H1 (cell line): ENCODE measurements around the gene KCNH4.

Experiments used
- BRCA1 ChIP-seq: IDR thresholded peaks from 2 replicates; pipeline ENCODE4 v1.6.1; 2012; ENCODE audit warnings: low read depth, low read length, improper control_type of control experiment
- CTBP2 ChIP-seq: IDR thresholded peaks from 2 replicates; pipeline ENCODE4 v1.7.0; 2011; ENCODE audit warnings: borderline replicate concordance, mild to moderate bottlenecking, moderate library complexity, mixed read lengths, low read length; ENCODE audit not compliant: insufficient read depth, insufficient read length
- MAFK ChIP-seq: IDR thresholded peaks from 2 replicates; pipeline ENCODE4 v1.6.1; 2012; ENCODE audit warnings: low read depth, mild to moderate bottlenecking, improper control_type of control experiment, low read length
- POLR2A ChIP-seq, 2 experiments: IDR thresholded peaks; 1 replicate in 1 of 2; 2 replicates in 1 of 2; pipeline ENCODE4 v1.6.1; 2011; ENCODE audit warnings: low read depth in 2 of 2, low read length in 2 of 2, mild to moderate bottlenecking in 2 of 2; ENCODE audit errors: control extremely low read depth in 1 of 2
- POLR2AphosphoS5 ChIP-seq: IDR thresholded peaks from 2 replicates; pipeline ENCODE4 v1.6.1; 2011; ENCODE audit warnings: low read depth, low read length
- RNF2 ChIP-seq: fragments of 200-900, 300-1000 bp; sonication (generic); IDR thresholded peaks from 2 replicates; pipeline ENCODE4 v1.7.1; 2016; ENCODE audit warnings: borderline replicate concordance, low read depth, mild to moderate bottlenecking, antibody characterized with exemption, low read length; ENCODE audit not compliant: poor library complexity, severe bottlenecking; ENCODE audit errors: missing control alignments
- SP1 ChIP-seq: IDR thresholded peaks from 2 replicates; pipeline ENCODE4 v1.6.1; 2011; ENCODE audit warnings: low read depth, low read length
- TCF12 ChIP-seq: IDR thresholded peaks from 2 replicates; pipeline ENCODE4 v1.6.1; 2011; ENCODE audit warnings: low read depth, mild to moderate bottlenecking, low read length
- YY1 ChIP-seq: IDR thresholded peaks from 2 replicates; pipeline ENCODE4 v1.6.1; 2011; ENCODE audit warnings: low read depth, mild to moderate bottlenecking, low read length
- TF ChIP-seq, protein P1 (sequence below), 3 experiments: IDR thresholded peaks; 1 replicate in 2 of 3; 2 replicates in 1 of 3; pipeline versions ENCODE4 v1.5.1 to v1.6.1; 2011; ENCODE audit warnings: low read length in 3 of 3, mild to moderate bottlenecking in 3 of 3, inconsistent platforms in 2 of 3, low read depth in 1 of 3, moderate library complexity in 1 of 3; ENCODE audit not compliant: insufficient read depth in 1 of 3; ENCODE audit errors: control extremely low read depth in 1 of 3
- TF ChIP-seq, protein P2 (sequence below): IDR thresholded peaks from 2 replicates; pipeline ENCODE4 v1.6.1; 2011; ENCODE audit warnings: low read depth, mild to moderate bottlenecking, low read length; ENCODE audit not compliant: insufficient read depth

DNA sequence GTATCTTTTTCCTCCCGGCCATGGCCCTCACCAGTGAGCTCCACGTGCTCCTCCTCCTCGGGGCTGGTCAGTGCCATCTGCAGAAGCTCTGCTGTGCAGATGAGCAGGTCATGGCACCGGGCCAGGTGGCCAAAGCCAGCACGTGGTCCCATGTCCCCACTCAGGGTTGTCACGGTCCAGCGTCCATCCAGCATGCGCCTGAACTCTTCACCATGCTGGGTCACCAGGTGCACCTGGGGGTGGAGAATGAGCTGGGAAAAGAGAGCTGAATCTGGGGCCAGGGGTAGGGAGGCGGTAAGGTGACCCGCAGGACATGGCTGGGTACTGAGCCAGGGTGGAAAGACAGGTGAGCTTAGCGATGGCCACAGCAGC lies 69.7 kb downstream of the KCNH4 start:
- TF ChIP-seq, protein P1, sequence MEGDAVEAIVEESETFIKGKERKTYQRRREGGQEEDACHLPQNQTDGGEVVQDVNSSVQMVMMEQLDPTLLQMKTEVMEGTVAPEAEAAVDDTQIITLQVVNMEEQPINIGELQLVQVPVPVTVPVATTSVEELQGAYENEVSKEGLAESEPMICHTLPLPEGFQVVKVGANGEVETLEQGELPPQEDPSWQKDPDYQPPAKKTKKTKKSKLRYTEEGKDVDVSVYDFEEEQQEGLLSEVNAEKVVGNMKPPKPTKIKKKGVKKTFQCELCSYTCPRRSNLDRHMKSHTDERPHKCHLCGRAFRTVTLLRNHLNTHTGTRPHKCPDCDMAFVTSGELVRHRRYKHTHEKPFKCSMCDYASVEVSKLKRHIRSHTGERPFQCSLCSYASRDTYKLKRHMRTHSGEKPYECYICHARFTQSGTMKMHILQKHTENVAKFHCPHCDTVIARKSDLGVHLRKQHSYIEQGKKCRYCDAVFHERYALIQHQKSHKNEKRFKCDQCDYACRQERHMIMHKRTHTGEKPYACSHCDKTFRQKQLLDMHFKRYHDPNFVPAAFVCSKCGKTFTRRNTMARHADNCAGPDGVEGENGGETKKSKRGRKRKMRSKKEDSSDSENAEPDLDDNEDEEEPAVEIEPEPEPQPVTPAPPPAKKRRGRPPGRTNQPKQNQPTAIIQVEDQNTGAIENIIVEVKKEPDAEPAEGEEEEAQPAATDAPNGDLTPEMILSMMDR (IDR thresholded peaks at IDR 0.05; ENCODE audit: control extremely low read depth in 1 of 3, insufficient read depth in 1 of 3, low read depth in 1 of 3, low read length in 3 of 3) = no peak
- no peak for TF ChIP-seq TCF12
- no peak for TF ChIP-seq SP1
- TF ChIP-seq YY1 = no peak
- no peak for TF ChIP-seq POLR2AphosphoS5
- no peak for TF ChIP-seq CTBP2
- no peak for TF ChIP-seq RNF2
- no peak for TF ChIP-seq POLR2A (IDR thresholded peaks at IDR 0.05; ENCODE audit: control extremely low read depth in 1 of 2, low read depth in 2 of 2, low read length in 2 of 2)
- TF ChIP-seq, protein P2, sequence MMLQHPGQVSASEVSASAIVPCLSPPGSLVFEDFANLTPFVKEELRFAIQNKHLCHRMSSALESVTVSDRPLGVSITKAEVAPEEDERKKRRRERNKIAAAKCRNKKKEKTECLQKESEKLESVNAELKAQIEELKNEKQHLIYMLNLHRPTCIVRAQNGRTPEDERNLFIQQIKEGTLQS = no peak
- no peak for TF ChIP-seq BRCA1
- no peak for TF ChIP-seq MAFK
